Mammary epithelial cell (primary cell): ENCODE measurements around the gene ZFR.

Source experiments
- EZH2 ChIP-seq: IDR thresholded peaks from 2 replicates; pipeline ENCODE4 v1.6.1; 2012; ENCODE audit warnings: low read length, inconsistent platforms, borderline replicate concordance
- TF ChIP-seq, protein P1 (sequence below), 2 donors: IDR thresholded peaks in 1 of 2; conservative IDR thresholded peaks in 1 of 2; 2 replicates each; pipeline ENCODE4 v1.5.1; 2011 to 2012; ENCODE audit warnings: inconsistent platforms in 2 of 2, low read length in 2 of 2, mild to moderate bottlenecking in 2 of 2, control low read depth in 1 of 2, low read depth in 1 of 2; ENCODE audit not compliant: insufficient read depth in 1 of 2; ENCODE audit errors: extremely low read depth in 1 of 2

DNA sequence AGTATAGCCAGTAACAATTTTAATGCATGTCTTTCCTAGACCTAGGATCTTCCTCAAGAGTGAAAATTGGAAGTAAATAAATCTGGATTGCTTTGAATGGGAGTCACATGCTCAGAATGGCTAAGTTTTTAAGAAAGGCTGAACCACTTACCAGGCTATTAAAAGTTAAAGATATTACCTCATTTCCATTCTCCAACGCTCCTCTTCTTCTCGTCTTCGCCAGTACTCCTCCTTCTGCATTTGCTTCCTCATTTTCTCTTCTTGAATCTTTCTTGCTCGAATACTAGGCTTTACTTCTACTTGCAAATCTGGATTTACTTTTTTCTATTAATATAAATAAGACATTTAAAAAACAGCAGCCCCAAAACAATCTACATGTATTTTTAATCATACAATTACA is 49.6 kb downstream of the ZFR start:
- TF ChIP-seq, protein P1, sequence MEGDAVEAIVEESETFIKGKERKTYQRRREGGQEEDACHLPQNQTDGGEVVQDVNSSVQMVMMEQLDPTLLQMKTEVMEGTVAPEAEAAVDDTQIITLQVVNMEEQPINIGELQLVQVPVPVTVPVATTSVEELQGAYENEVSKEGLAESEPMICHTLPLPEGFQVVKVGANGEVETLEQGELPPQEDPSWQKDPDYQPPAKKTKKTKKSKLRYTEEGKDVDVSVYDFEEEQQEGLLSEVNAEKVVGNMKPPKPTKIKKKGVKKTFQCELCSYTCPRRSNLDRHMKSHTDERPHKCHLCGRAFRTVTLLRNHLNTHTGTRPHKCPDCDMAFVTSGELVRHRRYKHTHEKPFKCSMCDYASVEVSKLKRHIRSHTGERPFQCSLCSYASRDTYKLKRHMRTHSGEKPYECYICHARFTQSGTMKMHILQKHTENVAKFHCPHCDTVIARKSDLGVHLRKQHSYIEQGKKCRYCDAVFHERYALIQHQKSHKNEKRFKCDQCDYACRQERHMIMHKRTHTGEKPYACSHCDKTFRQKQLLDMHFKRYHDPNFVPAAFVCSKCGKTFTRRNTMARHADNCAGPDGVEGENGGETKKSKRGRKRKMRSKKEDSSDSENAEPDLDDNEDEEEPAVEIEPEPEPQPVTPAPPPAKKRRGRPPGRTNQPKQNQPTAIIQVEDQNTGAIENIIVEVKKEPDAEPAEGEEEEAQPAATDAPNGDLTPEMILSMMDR (conservative IDR thresholded peaks at IDR 0.05 in 1 of 2, IDR thresholded peaks at IDR 0.05 in 1 of 2; ENCODE audit: extremely low read depth in 1 of 2, insufficient read depth in 1 of 2, low read depth in 1 of 2, low read length in 2 of 2) = no peak
- TF ChIP-seq EZH2 = no peak
